AG04449 (cell line): ENCODE data around the gene INTS15.

Source experiments
- CTCF ChIA-PET: fragments of 350-600 bp; formaldehyde crosslinking; extraction: SDS; loops from one replicate; lab custom pipeline; 2021; ENCODE audit warnings: antibody characterized with exemption; lab: Yijun Ruan, JAX
- POLR2A ChIA-PET: fragments of 400-600, 350-600 bp; formaldehyde crosslinking; extraction: SDS; loops from one replicate; lab custom pipeline; 2020; ENCODE audit warnings: antibody characterized with exemption, inconsistent platforms; lab: Yijun Ruan, JAX
- DNase-seq: peaks from one replicate; pipeline ENCODE4 v3.0.0-alpha.2; 2010; ENCODE audit warnings: low read depth, low spot score
- H3K4me3 ChIP-seq: 2 replicates; pipeline ENCODE4 v1.5.1; 2011; ENCODE audit warnings: low read depth, mild to moderate bottlenecking, control low read depth, low read length
- CTCF ChIP-seq: IDR thresholded peaks from one replicate; pipeline ENCODE4 v1.5.1; 2011; ENCODE audit warnings: mild to moderate bottlenecking, moderate library complexity, low read length, control low read depth, inconsistent platforms; ENCODE audit not compliant: insufficient read depth; ENCODE audit errors: missing control alignments

INTS15 gene

GRCh38 chr7:6644728-6645127, 54.9 kb downstream of the INTS15 start:
- no peak for TF ChIP-seq CTCF
- CTCF ChIA-PET: no interaction called here
- POLR2A ChIA-PET: no interaction called here
- no peak overlapping the region for H3K4me3 ChIP-seq
- no peak for DNase-seq

GRCh38 chr7:6646465-6646864, 56.6 kb downstream of the INTS15 start:
- H3K4me3 ChIP-seq: no peak overlapping the region
- ChIA-PET CTCF (no interaction called here), POLR2A (no interaction called here)
- no peak for TF ChIP-seq CTCF
- no peak for DNase-seq

GRCh38 chr7:6647080-6647479, 57.3 kb downstream of the INTS15 start:
- no peak overlapping the region for H3K4me3 ChIP-seq
- no peak for TF ChIP-seq CTCF
- no peak for DNase-seq
- CTCF ChIA-PET: no interaction called here
- POLR2A ChIA-PET: no interaction called here

- no peak overlapping the region for H3K4me3 ChIP-seq
- DNase-seq: no peak
- ChIA-PET CTCF (no interaction called here), POLR2A (no interaction called here)
- no peak for TF ChIP-seq CTCF
These were observed 57.7 kb downstream of the INTS15 start for GRCh38 chr7:6647541-6647940.

- no peak for TF ChIP-seq CTCF
- DNase-seq: no peak
- ChIA-PET POLR2A (no interaction called here), CTCF (no interaction called here)
- no peak overlapping the region for H3K4me3 ChIP-seq
These were observed 58.4 kb downstream of the INTS15 start for GRCh38 chr7:6648066-6648814.

- no peak for TF ChIP-seq CTCF
- no peak for DNase-seq
- no peak overlapping the region for H3K4me3 ChIP-seq
- ChIA-PET CTCF (no interaction called here), POLR2A (interaction anchor here (1.3 kb wide), 1 partner anchor 12 kb away, joined by 4 read pairs; the partner anchor contains the start of gene ZNF316)
These were observed 58.9 kb downstream of the INTS15 start for GRCh38 chr7:6648815-6649104.
